H1 (cell line): Measurements from ENCODE around the gene OLFML2B. TPM values are rescaled to one million over a fixed set of nuclear protein-coding genes. Genes with fewer than 3 reads are reported as not detected.

Source experiments
- CTCF ChIA-PET: fragments of 300-600 bp; sonication (Branson Sonifier 250); formaldehyde crosslinking; loops from one replicate; lab custom pipeline; 2021; ENCODE audit not compliant: partially characterized antibody; lab: Charles Lee
- POLR2A ChIA-PET: fragments of 300-600 bp; sonication (Branson Sonifier 250); formaldehyde crosslinking; loops from one replicate; lab custom pipeline; 2021; ENCODE audit warnings: inconsistent platforms; ENCODE audit not compliant: partially characterized antibody; lab: Charles Lee
- DNase-seq, 2 experiments: peaks; one replicate each; pipeline versions ENCODE4 v3.0.0 to v3.0.0-alpha.2; 2010 to 2022; ENCODE audit warnings: low spot score in 2 of 2, low read depth in 1 of 2, mixed read lengths in 1 of 2
- FAIRE-seq: peaks from 2 replicates; lab custom pipeline; 2011; peaks lifted over from hg19 to GRCh38; lab: Jason Lieb, UNC
- H2AFZ ChIP-seq: 2 replicates; pipeline ENCODE4 v1.8.1; 2012; ENCODE audit warnings: low read length, inconsistent platforms
- H2AK5ac ChIP-seq: 2 replicates; pipeline ENCODE4 v1.6.1; 2013; ENCODE audit warnings: low read depth, low read length
- H2BK120ac ChIP-seq: replicated peaks from 2 replicates; pipeline ENCODE3; 2013; ENCODE audit warnings: low read depth, low read length, inconsistent platforms
- H2BK12ac ChIP-seq: 2 replicates; pipeline ENCODE4 v1.6.1; 2013; ENCODE audit warnings: low read depth, low read length
- H2BK15ac ChIP-seq: 2 replicates; pipeline ENCODE4 v1.6.1; 2013; ENCODE audit warnings: low read length
- H2BK20ac ChIP-seq: 2 replicates; pipeline ENCODE4 v1.6.1; 2013; ENCODE audit warnings: low read length
- H2BK5ac ChIP-seq: 2 replicates; pipeline ENCODE4 v1.6.1; 2013; ENCODE audit warnings: low read depth, low read length
- H3K14ac ChIP-seq: 2 replicates; pipeline ENCODE4 v1.6.1; 2013; ENCODE audit warnings: inconsistent platforms; ENCODE audit not compliant: insufficient read length
- H3K18ac ChIP-seq: 2 replicates; pipeline ENCODE4 v1.6.1; 2013; ENCODE audit warnings: low read length; ENCODE audit errors: extremely low read depth
- H3K23ac ChIP-seq: 2 replicates; pipeline ENCODE4 v1.6.1; 2013; ENCODE audit warnings: inconsistent platforms; ENCODE audit not compliant: insufficient read length
- H3K23me2 ChIP-seq: 2 replicates; pipeline ENCODE4 v1.6.1; 2013; ENCODE audit warnings: low read depth, low read length
- H3K27ac ChIP-seq: 2 replicates; pipeline ENCODE4 v1.6.1; 2011; ENCODE audit warnings: low read depth, low read length, inconsistent platforms
- H3K27me3 ChIP-seq, 4 experiments: replicated peaks in 1 of 4; 1 replicate in 1 of 4; 2 replicates in 3 of 4; pipeline versions ENCODE4 v1.6.1 to v1.8.1; 2011 to 2013; ENCODE audit warnings: low read length in 3 of 4, mild to moderate bottlenecking in 3 of 4, inconsistent platforms in 2 of 4, mixed read lengths in 2 of 4, moderate library complexity in 1 of 4; ENCODE audit not compliant: control insufficient read depth in 3 of 4, insufficient read depth in 3 of 4; ENCODE audit errors: extremely low read depth in 1 of 4
- H3K36me3 ChIP-seq, 4 experiments: 2 replicates each; pipeline versions ENCODE4 v1.6.1 to v1.8.1; 2011 to 2013; ENCODE audit warnings: mild to moderate bottlenecking in 4 of 4, low read length in 3 of 4, moderate library complexity in 2 of 4, control low read depth in 1 of 4, inconsistent platforms in 1 of 4; ENCODE audit not compliant: insufficient read depth in 4 of 4, control insufficient read depth in 2 of 4
- H3K4ac ChIP-seq: replicated peaks from 2 replicates; pipeline ENCODE3; 2013; ENCODE audit warnings: low read length, low read depth, mixed read lengths, inconsistent platforms; ENCODE audit not compliant: insufficient read length
- H3K4me1 ChIP-seq, 4 experiments: replicated peaks in 1 of 4; 1 replicate in 1 of 4; 2 replicates in 3 of 4; pipeline versions ENCODE4 v1.6.1 to v1.8.1; 2011 to 2013; ENCODE audit warnings: low read length in 3 of 4, inconsistent platforms in 2 of 4, mixed read lengths in 1 of 4; ENCODE audit not compliant: insufficient read depth in 4 of 4, control insufficient read depth in 3 of 4
- H3K4me2 ChIP-seq, 2 experiments: 2 replicates each; pipeline versions ENCODE4 v1.6.1 to v1.8.1; 2011 to 2013; ENCODE audit warnings: low read depth in 2 of 2, low read length in 2 of 2, control low read depth in 1 of 2, inconsistent platforms in 1 of 2, mild to moderate bottlenecking in 1 of 2; ENCODE audit not compliant: insufficient read depth in 1 of 2
- H3K4me3 ChIP-seq, 4 experiments: fragments of 200-600, 300-600 bp in 1 of 4; sonication (generic), shearing (Covaris generic), sonication (Bioruptor Twin) in 1 of 4; 2 replicates each; pipeline versions ENCODE4 v1.5.1 to v1.8.1; 2011 to 2016; ENCODE audit warnings: low read length in 4 of 4, low read depth in 3 of 4, control low read depth in 2 of 4, inconsistent platforms in 2 of 4, mild to moderate bottlenecking in 2 of 4, mixed read lengths in 1 of 4, moderate library complexity in 1 of 4; ENCODE audit not compliant: insufficient read depth in 2 of 4; ENCODE audit errors: extremely low read depth in 1 of 4
- H3K56ac ChIP-seq: replicated peaks from 2 replicates; pipeline ENCODE3; 2013; ENCODE audit warnings: low read depth, mild to moderate bottlenecking, mixed read lengths, low read length, inconsistent platforms; ENCODE audit not compliant: insufficient read length
- H3K79me1 ChIP-seq: 2 replicates; pipeline ENCODE4 v1.6.1; 2013; ENCODE audit warnings: low read depth, low read length, control low read depth
- H3K79me2 ChIP-seq, 2 experiments: 2 replicates each; pipeline versions ENCODE4 v1.6.1 to v1.8.1; 2012 to 2013; ENCODE audit warnings: low read length in 2 of 2, mild to moderate bottlenecking in 2 of 2, inconsistent platforms in 1 of 2; ENCODE audit not compliant: insufficient read depth in 2 of 2, control insufficient read depth in 1 of 2
- H3K9ac ChIP-seq, 4 experiments: replicated peaks in 1 of 4; 1 replicate in 1 of 4; 2 replicates in 3 of 4; pipeline versions ENCODE4 v1.6.1 to v1.8.1; 2011 to 2013; ENCODE audit warnings: low read depth in 3 of 4, low read length in 3 of 4, control low read depth in 2 of 4, mild to moderate bottlenecking in 2 of 4, moderate library complexity in 2 of 4, inconsistent platforms in 1 of 4; ENCODE audit errors: extremely low read depth in 1 of 4
- H3K9me3 ChIP-seq, 2 experiments: 2 replicates each; pipeline versions ENCODE4 v1.6.1 to v1.8.1; 2012 to 2013; ENCODE audit warnings: mild to moderate bottlenecking in 2 of 2, moderate library complexity in 2 of 2, control low read depth in 1 of 2, inconsistent platforms in 1 of 2, low read depth in 1 of 2, low read length in 1 of 2, mixed read lengths in 1 of 2; ENCODE audit not compliant: insufficient read depth in 2 of 2
- H4K20me1 ChIP-seq, 2 experiments: replicated peaks in 1 of 2; 2 replicates each; pipeline versions ENCODE3 to v1.8.1; 2011 to 2013; ENCODE audit warnings: inconsistent platforms in 2 of 2, low read length in 2 of 2, mild to moderate bottlenecking in 1 of 2; ENCODE audit not compliant: insufficient read depth in 2 of 2, control insufficient read depth in 1 of 2
- H4K5ac ChIP-seq: 2 replicates; pipeline ENCODE4 v1.6.1; 2013; ENCODE audit warnings: low read length, low read depth, mixed read lengths, inconsistent platforms; ENCODE audit not compliant: insufficient read length
- H4K8ac ChIP-seq: 2 replicates; pipeline ENCODE4 v1.8.0; 2013; ENCODE audit warnings: mild to moderate bottlenecking, moderate library complexity, low read length, inconsistent platforms; ENCODE audit not compliant: insufficient read depth; ENCODE audit errors: extremely low read depth
- H4K91ac ChIP-seq: replicated peaks from 2 replicates; pipeline ENCODE3; 2013; ENCODE audit warnings: low read length, mixed read lengths, inconsistent platforms; ENCODE audit not compliant: insufficient read length
- ASH2L ChIP-seq: fragments of 200-600, 300-600 bp; sonication (generic); IDR thresholded peaks from one replicate; pipeline ENCODE4 v1.7.1; 2017; ENCODE audit warnings: low read length
- BACH1 ChIP-seq: IDR thresholded peaks from 2 replicates; pipeline ENCODE4 v1.6.1; 2012; ENCODE audit warnings: low read length, improper control_type of control experiment
- CBX5 ChIP-seq: fragments of 300-800, 300-1000 bp; sonication (generic); IDR thresholded peaks from 2 replicates; pipeline ENCODE4 v1.7.1; 2016; ENCODE audit warnings: antibody characterized with exemption, low read length, low read depth
- CHD1 ChIP-seq: IDR thresholded peaks from 2 replicates; pipeline ENCODE4 v1.6.1; 2012; ENCODE audit warnings: low read depth, low read length, improper control_type of control experiment
- CREB1 ChIP-seq: IDR thresholded peaks from 2 replicates; pipeline ENCODE4 v1.6.1; 2012; ENCODE audit warnings: inconsistent platforms
- EZH2 ChIP-seq: fragments of 200-600 bp; sonication (generic); IDR thresholded peaks from 2 replicates; pipeline ENCODE4 v1.7.1; 2012; ENCODE audit warnings: low read depth, mild to moderate bottlenecking, moderate library complexity, low read length, inconsistent platforms; ENCODE audit not compliant: severe bottlenecking
- FOSL1 ChIP-seq: IDR thresholded peaks from 2 replicates; pipeline ENCODE4 v1.6.1; 2011; ENCODE audit warnings: mild to moderate bottlenecking, low read depth, low read length, moderate library complexity; ENCODE audit not compliant: insufficient read depth
- GABPA ChIP-seq: IDR thresholded peaks from 2 replicates; pipeline ENCODE4 v1.6.1; 2011; ENCODE audit warnings: mild to moderate bottlenecking, low read length, moderate library complexity, borderline replicate concordance; ENCODE audit not compliant: insufficient read depth
- HDAC2 ChIP-seq, 2 experiments: fragments of 300-600 bp in 1 of 2; sonication (generic) in 1 of 2; IDR thresholded peaks; 2 replicates each; pipeline ENCODE4 v1.6.1; 2011 to 2012; ENCODE audit warnings: low read depth in 2 of 2, low read length in 2 of 2, mild to moderate bottlenecking in 2 of 2, moderate library complexity in 2 of 2, borderline replicate concordance in 1 of 2, inconsistent platforms in 1 of 2
- HDAC6 ChIP-seq: IDR thresholded peaks from one replicate; pipeline ENCODE4 v1.7.1; 2012; ENCODE audit warnings: low read depth, mild to moderate bottlenecking, inconsistent platforms, low read length, moderate library complexity
- POLR2A ChIP-seq, 2 experiments: IDR thresholded peaks; 1 replicate in 1 of 2; 2 replicates in 1 of 2; pipeline ENCODE4 v1.6.1; 2011; ENCODE audit warnings: low read depth in 2 of 2, low read length in 2 of 2, mild to moderate bottlenecking in 2 of 2; ENCODE audit errors: control extremely low read depth in 1 of 2
- POLR2AphosphoS5 ChIP-seq: IDR thresholded peaks from 2 replicates; pipeline ENCODE4 v1.6.1; 2011; ENCODE audit warnings: low read depth, low read length
- SIRT6 ChIP-seq: IDR thresholded peaks from one replicate; pipeline ENCODE4 v1.7.1; 2012; ENCODE audit warnings: low read length, inconsistent platforms
- TAF1 ChIP-seq: IDR thresholded peaks from 2 replicates; pipeline ENCODE4 v1.6.1; 2011; ENCODE audit warnings: mild to moderate bottlenecking, low read depth, low read length
- TCF12 ChIP-seq: IDR thresholded peaks from 2 replicates; pipeline ENCODE4 v1.6.1; 2011; ENCODE audit warnings: low read depth, mild to moderate bottlenecking, low read length
- WGBS, 2 experiments: shearing (Covaris generic) in 1 of 2; methylation state at CpG; one replicate each; pipeline versions ENCODE4 v1.1.6 to v1.1.7; 2013 to 2015; ENCODE audit warnings: low lambda C conversion rate in 2 of 2, mixed read lengths in 2 of 2, inconsistent platforms in 1 of 2, low coverage in 1 of 2, missing lambda C conversion rate in 1 of 2; ENCODE audit not compliant: insufficient replicate concordance in 2 of 2, insufficient coverage in 1 of 2, insufficient read length in 1 of 2; ENCODE audit errors: extremely low coverage in 1 of 2, missing lambda C conversion rate in 1 of 2; 5-methylcytosine and 5-hydroxymethylcytosine counted together
- polyA plus RNA-seq, 7 experiments: library from polyadenylated mRNA; depleted of rRNA in 3 of 7; stranded (reverse) in 5 of 7; unstranded in 2 of 7; fragments of >200 nt in 5 of 7; fragments of 200-250 nt in 2 of 7; gene quantifications; 1 replicate in 5 of 7; 2 replicates in 1 of 7; 4 replicates in 1 of 7; pipeline versions ENCODE4 v1.2.1 to v1.2.3, GENCODE V29; 2011 to 2013; ENCODE audit warnings: missing spikeins in 2 of 7, mixed read lengths in 2 of 7
- total RNA-seq: library from RNA; stranded (reverse); fragmentation: NEBNext Ultra II Directional; extraction: Animal tissue kit (Norgen Biotek cat#: 25700); gene quantifications from 2 replicates; pipeline ENCODE4 v1.2.1, GENCODE V29; 2021

OLFML2B gene
- total and polyA plus RNA-seq, 2 of the 8 experiments (the other 6 are each of a cell fraction or from before 2014, with no cell fraction given): 6.5 to 10.4 TPM

DNA sequence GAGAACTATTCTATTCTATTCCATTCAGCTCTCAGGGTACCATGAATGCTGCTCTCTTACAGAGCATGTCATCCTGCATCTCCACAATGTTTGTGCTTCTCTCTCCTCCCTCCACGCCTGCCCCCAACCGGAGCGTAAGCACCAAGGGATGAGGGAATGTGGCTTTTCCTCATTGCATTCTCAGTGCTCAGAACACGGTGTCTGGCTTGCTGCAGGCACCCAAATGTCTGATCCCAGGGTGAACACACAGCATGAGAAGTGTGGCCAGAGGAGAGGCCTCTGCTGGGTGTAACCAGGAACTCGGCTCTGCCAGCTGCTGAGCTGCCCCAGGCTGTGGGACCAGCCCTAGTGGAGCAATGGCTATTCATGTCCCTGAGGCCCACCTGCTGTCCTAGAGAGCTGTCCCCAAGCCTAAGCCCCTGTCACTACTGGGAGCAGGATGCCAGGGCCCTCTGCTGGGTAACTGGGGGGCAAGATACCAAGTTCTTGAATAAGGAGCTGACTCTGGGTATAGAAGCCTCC, 38.3 kb downstream of the OLFML2B start:
- no peak overlapping the region for H3K18ac ChIP-seq
- H3K79me1 ChIP-seq: no peaks in the 10 kb centered on the region
- no peak overlapping the region for H2AFZ ChIP-seq
- H3K23me2 ChIP-seq: no peaks in the 10 kb centered on the region; the same call in 1 of the 2 replicates
- no peak overlapping the region for H2BK12ac ChIP-seq
- H4K91ac ChIP-seq: no peak overlapping the region
- no peak overlapping the region for H2BK15ac ChIP-seq
- no peak overlapping the region for H2BK5ac ChIP-seq
- H3K9me3 ChIP-seq: peaks cover 2 to 9% of the 10 kb centered on the region in 2 experiments; a peak in 2 of 4 replicates
- no peak overlapping the region for H3K4me2 ChIP-seq
- no peak overlapping the region for H3K27ac ChIP-seq
- no peak overlapping the region for H3K4ac ChIP-seq
- CTCF ChIA-PET: interaction anchor here (1.4 to 1.6 kb wide), 2 partner anchors 31 to 51 kb away, joined by 3 to 4 read pairs; no protein-coding TSS in a partner anchor
- no peak overlapping the region for H3K9ac ChIP-seq
- no peak overlapping the region for H3K23ac ChIP-seq
- H3K4me3 ChIP-seq: no peak overlapping the region
- no peak overlapping the region for H4K5ac ChIP-seq
- 88% methylated on average over 5 of the region's 5 CpGs; no CpG with 5 or more reads in 1 of the 2 experiments for WGBS, 2 experiments
- POLR2A ChIA-PET: no interaction called here
- no peak overlapping the region for H3K56ac ChIP-seq
- no peaks in the 10 kb centered on the region for H3K4me1 ChIP-seq
- no peaks in the 10 kb centered on the region for H3K79me2 ChIP-seq
- H2BK20ac ChIP-seq: no peak overlapping the region
- no peaks in the 10 kb centered on the region for H3K36me3 ChIP-seq
- H2BK120ac ChIP-seq: no peak overlapping the region
- H4K8ac ChIP-seq: no peak overlapping the region
- DNase-seq (no peak), FAIRE-seq (no peak)
- H3K14ac ChIP-seq: no peak overlapping the region
- no peaks in the 10 kb centered on the region for H3K27me3 ChIP-seq
- H4K20me1 ChIP-seq: no peaks in the 10 kb centered on the region
- no peak overlapping the region for H2AK5ac ChIP-seq
- TF ChIP-seq CBX5 (no peak), EZH2 (no peak), BACH1 (no peak), ASH2L (no peak), TAF1 (no peak), CREB1 (no peak), FOSL1 (no peak), TCF12 (no peak), HDAC2 (IDR thresholded peaks at IDR 0.05; ENCODE audit: borderline replicate concordance in 1 of 2, low read depth in 2 of 2, low read length in 2 of 2) (no peak), HDAC6 (no peak), GABPA (no peak), POLR2AphosphoS5 (no peak), CHD1 (no peak), SIRT6 (no peak), POLR2A (IDR thresholded peaks at IDR 0.05; ENCODE audit: control extremely low read depth in 1 of 2, low read depth in 2 of 2, low read length in 2 of 2) (no peak)
